Testis (tissue), 2 donors: ENCODE measurements around the gene SRGAP1.

Source experiments
- POLR2A ChIP-seq: fragments of 450-650 bp; IDR thresholded peaks from one replicate; pipeline ENCODE4 v1.6.1; 2017; ENCODE audit warnings: antibody characterized with exemption, mild to moderate bottlenecking, moderate library complexity
- TF ChIP-seq, protein P1 (sequence below), 3 experiments: fragments of 450-650 bp in 2 of 3; fragments of 200-600 bp in 1 of 3; sonication (generic) in 1 of 3; IDR thresholded peaks; one replicate each; pipeline ENCODE4 v1.5.1; 2016 to 2019; ENCODE audit warnings: antibody characterized with exemption in 3 of 3, mild to moderate bottlenecking in 2 of 3, moderate library complexity in 1 of 3

DNA sequence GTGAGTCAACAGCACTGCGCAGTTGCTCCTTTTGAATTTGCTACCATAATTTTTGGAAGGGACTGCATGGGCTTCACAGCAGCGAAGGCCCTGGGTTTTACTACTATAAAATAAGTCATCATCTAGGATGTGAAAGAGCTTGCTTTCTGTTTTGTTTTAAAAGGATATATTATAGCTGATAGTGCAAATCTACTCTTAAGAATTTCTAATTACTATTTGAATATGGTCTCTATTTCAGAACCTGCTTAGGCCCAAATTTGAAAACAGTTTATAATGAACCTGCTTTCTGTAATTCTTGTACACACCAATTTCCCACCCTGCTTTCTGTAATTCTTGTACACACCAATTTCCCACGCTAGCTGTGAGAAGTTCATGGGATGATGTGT, 73.0 kb downstream of the SRGAP1 start:
- TF ChIP-seq, protein P1, sequence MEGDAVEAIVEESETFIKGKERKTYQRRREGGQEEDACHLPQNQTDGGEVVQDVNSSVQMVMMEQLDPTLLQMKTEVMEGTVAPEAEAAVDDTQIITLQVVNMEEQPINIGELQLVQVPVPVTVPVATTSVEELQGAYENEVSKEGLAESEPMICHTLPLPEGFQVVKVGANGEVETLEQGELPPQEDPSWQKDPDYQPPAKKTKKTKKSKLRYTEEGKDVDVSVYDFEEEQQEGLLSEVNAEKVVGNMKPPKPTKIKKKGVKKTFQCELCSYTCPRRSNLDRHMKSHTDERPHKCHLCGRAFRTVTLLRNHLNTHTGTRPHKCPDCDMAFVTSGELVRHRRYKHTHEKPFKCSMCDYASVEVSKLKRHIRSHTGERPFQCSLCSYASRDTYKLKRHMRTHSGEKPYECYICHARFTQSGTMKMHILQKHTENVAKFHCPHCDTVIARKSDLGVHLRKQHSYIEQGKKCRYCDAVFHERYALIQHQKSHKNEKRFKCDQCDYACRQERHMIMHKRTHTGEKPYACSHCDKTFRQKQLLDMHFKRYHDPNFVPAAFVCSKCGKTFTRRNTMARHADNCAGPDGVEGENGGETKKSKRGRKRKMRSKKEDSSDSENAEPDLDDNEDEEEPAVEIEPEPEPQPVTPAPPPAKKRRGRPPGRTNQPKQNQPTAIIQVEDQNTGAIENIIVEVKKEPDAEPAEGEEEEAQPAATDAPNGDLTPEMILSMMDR (IDR thresholded peaks at IDR 0.05): no peak
- TF ChIP-seq POLR2A: no peak
